NCI-H1417 treated with DMSO at 0.1 percent for 48 hours (cell line): Measurements from ENCODE around the gene C16orf86.

Experiments used
- DNase-seq: peaks from one replicate; lab custom pipeline; 2025; lab: John Stamatoyannopoulos, UW

The C16orf86 gene

GRCh38 chr16:67667453-67667816 lies 821 bp downstream of the C16orf86 start:
- DNase-seq = no peak

GRCh38 chr16:67667817-67668494 lies 1.3 kb downstream of the C16orf86 start:
- DNase-seq = no peak

GRCh38 chr16:67668495-67669157 lies 2.0 kb downstream of the C16orf86 start:
- no peak for DNase-seq

- no peak for DNase-seq
Observed at GRCh38 chr16:67669499-67670101, 3.0 kb downstream of the C16orf86 start.

- DNase-seq = no peak
Observed at GRCh38 chr16:67672306-67672705, 5.7 kb downstream of the C16orf86 start.

GRCh38 chr16:67672739-67673662 lies 6.4 kb downstream of the C16orf86 start:
- no peak for DNase-seq

- no peak for DNase-seq
Observed at GRCh38 chr16:67673712-67674580, 7.3 kb downstream of the C16orf86 start.

GRCh38 chr16:67674851-67675578 lies 8.4 kb downstream of the C16orf86 start:
- DNase-seq = no peak

- DNase-seq = no peak
Observed at GRCh38 chr16:67675579-67675935, 8.9 kb downstream of the C16orf86 start.

- DNase-seq = no peak
Observed at GRCh38 chr16:67675999-67676398, 9.4 kb downstream of the C16orf86 start.

- DNase-seq = no peak
Observed at GRCh38 chr16:67676516-67676915, 9.9 kb downstream of the C16orf86 start.

- no peak for DNase-seq
Observed at GRCh38 chr16:67676939-67677338, 10.3 kb downstream of the C16orf86 start.

- no peak for DNase-seq
Observed at GRCh38 chr16:67677712-67678111, 11.1 kb downstream of the C16orf86 start.

- DNase-seq = no peak
Observed at GRCh38 chr16:67678354-67679023, 11.9 kb downstream of the C16orf86 start.

- no peak for DNase-seq
Observed at GRCh38 chr16:67679935-67680897, 13.6 kb downstream of the C16orf86 start.

GRCh38 chr16:67683767-67684166 lies 17.2 kb downstream of the C16orf86 start:
- no peak for DNase-seq

- no peak for DNase-seq
Observed at GRCh38 chr16:67685388-67686112, 18.9 kb downstream of the C16orf86 start.
